GM19035 (cell line): Measurements from ENCODE around the gene MIA.
"Not testable (repeated sequence)": the region's sequence is repeated elsewhere in the genome, so short reads cannot be mapped to it uniquely, and the experiment has no call there.

Experiments used
- ATAC-seq: cut with Tn5 transposase; IDR thresholded peaks from one replicate; pipeline ENCODE4 v1.9.1; 2021; ENCODE audit not compliant: unreplicated experiment

Gene MIA

GRCh38 chr19:40777937-40778705 is 2.8 kb downstream of the MIA start, which contains the start of gene RAB4B:
TSS of gene RAB4B (plus strand) at chr19:40778247. CDS start at chr19:40778376, 129 bp downstream.
- peak; percentile 66 for ATAC-seq

DNA sequence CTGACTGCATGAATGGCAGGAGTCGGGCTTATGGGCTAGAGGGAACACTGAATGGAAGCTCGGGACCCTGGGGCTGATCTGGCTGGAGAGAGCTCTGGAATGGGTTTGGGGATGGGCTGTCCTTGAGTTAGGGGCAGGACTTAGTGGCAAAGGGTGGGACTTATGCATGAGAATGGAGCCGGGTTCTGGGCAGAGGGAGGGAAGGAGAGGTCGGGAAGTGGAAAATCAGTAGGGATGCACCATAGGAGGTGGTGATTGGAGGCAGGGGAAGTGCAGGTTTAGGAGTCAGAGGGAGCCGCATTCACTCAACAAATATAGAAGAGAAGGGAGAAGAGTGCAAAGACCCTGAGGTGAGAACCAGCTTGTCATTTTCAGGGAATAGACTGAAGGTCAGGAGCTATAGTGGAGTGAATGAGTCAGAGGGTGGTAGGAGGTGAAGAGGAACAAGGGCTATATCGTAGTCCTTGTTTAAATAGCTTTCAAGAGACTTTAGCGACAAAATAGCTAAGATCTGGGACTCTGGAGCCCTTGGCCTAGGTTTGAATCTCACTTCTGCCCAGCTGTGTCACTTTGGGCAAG is 3.5 kb downstream of the MIA start:
- no peak for ATAC-seq

- ATAC-seq = no peak
Observed at GRCh38 chr19:40780582-40780981, 5.3 kb downstream of the MIA start.

- ATAC-seq = no peak
Observed at GRCh38 chr19:40781140-40781539, 5.8 kb downstream of the MIA start.

GRCh38 chr19:40783711-40784110 is 8.4 kb downstream of the MIA start:
- no peak for ATAC-seq

GRCh38 chr19:40784146-40784545 is 8.8 kb downstream of the MIA start:
- not testable (repeated sequence) for ATAC-seq

- no peak for ATAC-seq
Observed at GRCh38 chr19:40785526-40785925, 10.2 kb downstream of the MIA start.

GRCh38 chr19:40786060-40787037 is 11.0 kb downstream of the MIA start:
- ATAC-seq = no peak

- no peak for ATAC-seq
Observed at GRCh38 chr19:40791349-40791748, 16.0 kb downstream of the MIA start.

DNA sequence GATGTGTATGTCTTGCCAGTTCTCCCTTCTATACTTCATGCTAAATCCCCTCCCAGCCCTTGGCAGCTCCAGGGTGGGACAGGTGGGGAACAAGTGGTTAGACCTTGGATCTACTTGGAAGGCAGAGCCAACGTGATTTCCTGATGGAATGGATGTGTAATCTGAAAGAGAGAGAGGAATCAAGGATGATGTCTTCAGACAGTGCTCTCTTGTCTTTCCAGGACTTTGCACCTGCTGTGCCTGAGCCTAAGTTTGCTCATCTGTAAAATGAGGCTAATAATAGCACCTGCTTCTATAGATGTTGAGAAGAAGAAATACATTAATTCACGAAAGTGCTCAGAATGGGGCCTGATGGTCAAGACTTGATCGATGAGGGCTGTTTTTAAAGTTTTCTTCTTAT is 16.7 kb downstream of the MIA start:
- no peak for ATAC-seq

DNA sequence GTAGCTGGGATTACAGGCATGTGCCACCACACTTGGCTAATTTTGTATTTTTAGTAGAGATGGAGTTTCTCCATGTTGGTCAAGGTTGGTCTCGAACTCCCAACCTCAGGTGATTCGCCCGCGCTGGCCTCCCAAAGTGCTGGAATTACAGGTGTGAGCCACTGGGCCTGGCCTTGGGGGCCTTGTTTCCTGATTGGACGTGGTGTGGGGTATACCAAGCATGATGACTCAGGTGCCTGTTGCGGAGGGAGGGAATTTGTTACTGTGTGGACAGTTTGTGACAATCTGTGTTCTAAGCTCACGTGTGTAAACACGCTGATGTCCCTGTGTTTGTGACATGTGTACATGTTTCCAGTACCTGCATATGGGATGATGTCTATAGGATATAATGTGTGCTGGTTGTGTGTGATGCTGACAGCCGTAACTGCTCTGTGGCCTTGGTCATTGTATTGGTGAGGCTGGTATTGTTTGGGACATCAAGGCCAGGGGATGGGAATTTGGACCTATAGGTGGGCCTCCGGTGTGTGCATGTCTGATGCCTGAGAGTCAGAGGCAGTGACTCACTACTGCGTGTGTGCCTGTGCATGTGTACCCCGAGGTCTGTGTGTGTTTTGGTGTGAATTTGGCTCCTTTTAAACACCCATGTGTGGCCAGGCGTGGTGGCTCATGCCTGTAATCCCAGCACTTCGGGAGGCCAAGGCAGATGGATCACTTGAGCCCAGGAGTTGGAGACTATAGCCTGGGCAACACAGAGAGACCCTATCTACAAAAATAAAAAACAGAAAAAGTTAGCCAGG is 22.0 kb downstream of the MIA start:
- no peak for ATAC-seq

DNA sequence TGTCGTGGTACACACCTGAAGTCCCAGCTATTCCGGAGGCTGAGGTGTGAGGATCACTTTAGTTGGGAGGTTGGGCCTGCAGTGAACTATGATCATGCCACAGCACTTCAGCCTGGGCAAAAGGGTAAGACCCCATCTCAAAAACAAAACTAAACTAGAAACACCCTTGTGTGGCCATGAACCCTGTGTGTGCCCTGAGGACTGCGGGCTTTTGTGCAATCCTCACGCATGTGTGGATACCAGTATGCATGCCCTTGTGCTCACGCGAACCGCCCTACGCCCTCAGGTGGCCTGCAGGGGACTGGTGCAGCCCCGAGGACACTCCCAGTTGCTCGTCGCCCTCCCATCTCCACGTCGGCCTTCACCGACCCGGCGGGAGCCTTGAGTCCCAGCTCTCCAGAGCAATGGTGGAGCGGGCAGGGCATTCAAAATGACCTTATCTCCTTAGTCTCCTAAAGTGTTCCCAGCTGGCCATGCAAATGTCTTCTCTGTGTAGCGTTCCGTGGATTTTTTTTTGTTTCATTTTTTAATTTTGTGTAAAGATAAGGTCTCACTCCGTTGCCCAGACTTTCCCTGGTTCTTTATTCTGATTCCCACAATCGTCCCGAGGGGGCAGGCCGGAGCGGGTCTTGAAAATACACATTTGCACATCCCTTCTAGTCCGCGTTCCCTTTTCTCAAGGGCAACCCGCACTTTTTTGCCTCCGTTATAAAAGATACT is 22.8 kb downstream of the MIA start:
- ATAC-seq = peak; percentile 26

GRCh38 chr19:40798683-40799557 is 23.6 kb downstream of the MIA start, which contains the start of gene EGLN2:
TSS of gene EGLN2 (plus strand) at chr19:40799191. CDS start at chr19:40800573, 1,382 bp downstream.
- ATAC-seq = peak; percentile 78

- peak; percentile 19 for ATAC-seq
Observed at GRCh38 chr19:40799558-40800338, 24.4 kb downstream of the MIA start.

DNA sequence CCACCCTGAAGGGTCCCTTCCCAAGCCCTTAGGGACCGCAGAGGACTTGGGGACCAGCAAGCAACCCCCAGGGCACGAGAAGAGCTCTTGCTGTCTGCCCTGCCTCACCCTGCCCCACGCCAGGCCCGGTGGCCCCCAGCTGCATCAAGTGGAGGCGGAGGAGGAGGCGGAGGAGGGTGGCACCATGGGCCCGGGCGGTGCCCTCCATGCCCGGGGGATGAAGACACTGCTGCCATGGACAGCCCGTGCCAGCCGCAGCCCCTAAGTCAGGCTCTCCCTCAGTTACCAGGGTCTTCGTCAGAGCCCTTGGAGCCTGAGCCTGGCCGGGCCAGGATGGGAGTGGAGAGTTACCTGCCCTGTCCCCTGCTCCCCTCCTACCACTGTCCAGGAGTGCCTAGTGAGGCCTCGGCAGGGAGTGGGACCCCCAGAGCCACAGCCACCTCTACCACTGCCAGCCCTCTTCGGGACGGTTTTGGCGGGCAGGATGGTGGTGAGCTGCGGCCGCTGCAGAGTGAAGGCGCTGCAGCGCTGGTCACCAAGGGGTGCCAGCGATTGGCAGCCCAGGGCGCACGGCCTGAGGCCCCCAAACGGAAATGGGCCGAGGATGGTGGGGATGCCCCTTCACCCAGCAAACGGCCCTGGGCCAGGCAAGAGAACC is 25.1 kb downstream of the MIA start:
- ATAC-seq = no peak

DNA sequence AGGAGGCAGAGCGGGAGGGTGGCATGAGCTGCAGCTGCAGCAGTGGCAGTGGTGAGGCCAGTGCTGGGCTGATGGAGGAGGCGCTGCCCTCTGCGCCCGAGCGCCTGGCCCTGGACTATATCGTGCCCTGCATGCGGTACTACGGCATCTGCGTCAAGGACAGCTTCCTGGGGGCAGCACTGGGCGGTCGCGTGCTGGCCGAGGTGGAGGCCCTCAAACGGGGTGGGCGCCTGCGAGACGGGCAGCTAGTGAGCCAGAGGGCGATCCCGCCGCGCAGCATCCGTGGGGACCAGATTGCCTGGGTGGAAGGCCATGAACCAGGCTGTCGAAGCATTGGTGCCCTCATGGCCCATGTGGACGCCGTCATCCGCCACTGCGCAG is 25.7 kb downstream of the MIA start:
- no peak for ATAC-seq

- no peak for ATAC-seq
Observed at GRCh38 chr19:40801426-40802299, 26.3 kb downstream of the MIA start.
